Thoracic aorta (tissue), 2 donors: Measurements from ENCODE around the gene SARS1. TPM values are rescaled to one million over a fixed set of nuclear protein-coding genes. Genes with fewer than 3 reads are reported as not detected.

Source experiments
- ATAC-seq: fragments of 150-250 bp; one replicate; pipeline ENCODE4 v1.8.0; 2017; ENCODE audit warnings: low read depth; ENCODE audit not compliant: insufficient number of reproducible peaks, low FRiP score
- DNase-seq: peaks from one replicate; pipeline ENCODE4 v3.0.0-alpha.2; 2020; ENCODE audit warnings: low spot score
- H3K27ac ChIP-seq, 2 donors: fragments of 200-600 bp; sonication (generic); 1 replicate in 1 of 2; 2 replicates in 1 of 2; pipeline ENCODE4 v1.5.1; 2016; ENCODE audit warnings: mild to moderate bottlenecking in 2 of 2, moderate library complexity in 2 of 2
- H3K27me3 ChIP-seq: fragments of 200-600 bp; sonication (generic); replicated peaks from 2 replicates; pipeline ENCODE4 v1.6.0; 2016; ENCODE audit warnings: mild to moderate bottlenecking; ENCODE audit not compliant: insufficient read depth
- H3K36me3 ChIP-seq: fragments of 200-600 bp; sonication (generic); one replicate; pipeline ENCODE4 v1.5.1; 2016
- H3K4me1 ChIP-seq, 2 donors: fragments of 200-600 bp; sonication (generic); 1 replicate in 1 of 2; 2 replicates in 1 of 2; pipeline versions ENCODE4 v1.5.1 to v1.6.0; 2016; ENCODE audit warnings: low read depth in 2 of 2, mild to moderate bottlenecking in 1 of 2; ENCODE audit not compliant: control insufficient read depth in 1 of 2
- H3K4me3 ChIP-seq: fragments of 200-600 bp; sonication (generic); 2 replicates; pipeline ENCODE4 v1.5.1; 2016; ENCODE audit warnings: mild to moderate bottlenecking
- H3K9me3 ChIP-seq: fragments of 200-600 bp; sonication (generic); 2 replicates; pipeline ENCODE4 v1.5.1; 2016
- CTCF ChIP-seq: fragments of 200-600 bp; sonication (generic); IDR thresholded peaks from one replicate; pipeline ENCODE4 v1.5.1; 2019; ENCODE audit warnings: antibody characterized with exemption
- total RNA-seq, 2 donors: library from RNA; depleted of rRNA; stranded (reverse); fragments of >200 nt; gene quantifications; one replicate each; pipeline versions ENCODE4 v1.1.0 to v1.2.3, GENCODE V29; 2016

Gene SARS1
- total RNA-seq, result 100 to 1,000 TPM; 122 to 137 TPM

- DNase-seq (peak; percentile 48), ATAC-seq (peak; percentile 77)
- H3K36me3 ChIP-seq, result no peaks in the 10 kb centered on the region
- H3K9me3 ChIP-seq, result no peaks in the 10 kb centered on the region
- H3K4me1 ChIP-seq, result peaks cover 18 to 38% of the 10 kb centered on the region in 2 donors
- peak within 1 kb of the TSS; percentile 90 to 93 for H3K27ac ChIP-seq
- H3K4me3 ChIP-seq, result peak within 1 kb of the TSS; percentile 99
- no peaks in the 10 kb centered on the region for H3K27me3 ChIP-seq
- no peak for TF ChIP-seq CTCF
Measured at GRCh38 chr1:109213824-109214693, at the start of gene SARS1. TSS of gene SARS1 (plus strand) at chr1:109213918. CDS start at chr1:109213993, 75 bp downstream.

- no peak overlapping the region for H3K4me3 ChIP-seq
- H3K27me3 ChIP-seq, result no peaks in the 10 kb centered on the region
- peaks cover 6 to 11% of the 10 kb centered on the region in 2 donors for H3K4me1 ChIP-seq
- H3K36me3 ChIP-seq, result no peaks in the 10 kb centered on the region
- no peak for TF ChIP-seq CTCF
- no peak for ATAC-seq
- H3K9me3 ChIP-seq, result no peaks in the 10 kb centered on the region
- no peak overlapping the region for H3K27ac ChIP-seq
- DNase-seq, result no peak
Measured at GRCh38 chr1:109164538-109164937, 49.2 kb upstream of the SARS1 start.

- DNase-seq (no peak), ATAC-seq (no peak)
- no peaks in the 10 kb centered on the region for H3K9me3 ChIP-seq
- H3K27me3 ChIP-seq, result no peaks in the 10 kb centered on the region
- H3K4me3 ChIP-seq, result no peak overlapping the region
- no peak for TF ChIP-seq CTCF
- peaks cover 6 to 9% of the 10 kb centered on the region in 2 donors for H3K4me1 ChIP-seq
- no peaks in the 10 kb centered on the region for H3K36me3 ChIP-seq
- no peak overlapping the region for H3K27ac ChIP-seq
Measured at GRCh38 chr1:109167001-109167506, 46.7 kb upstream of the SARS1 start.

GRCh38 chr1:109170035-109170764 lies 43.5 kb upstream of the SARS1 start:
- H3K4me1 ChIP-seq, result no peaks in the 10 kb centered on the region
- ATAC-seq, result no peak
- H3K4me3 ChIP-seq, result no peak overlapping the region

More at GRCh38 chr1:109170035-109170764, 43.5 kb upstream of the SARS1 start:
- H3K27me3 ChIP-seq, result no peaks in the 10 kb centered on the region
- H3K27ac ChIP-seq, result no peak overlapping the region
- no peak for DNase-seq
- H3K36me3 ChIP-seq, result no peaks in the 10 kb centered on the region
- H3K9me3 ChIP-seq, result no peaks in the 10 kb centered on the region
- TF ChIP-seq CTCF, result no peak
